Progenitor cell of endocrine pancreas (in vitro differentiated cells): ENCODE data around the gene PPAN. TPM values are rescaled to one million over a fixed set of nuclear protein-coding genes. Genes with fewer than 3 reads are reported as not detected.
A peak's percentile ranks its signal among the peaks of the same experiment; 100 is the strongest.

Experiments
- DNase-seq: peaks from one replicate; pipeline ENCODE4 v3.0.0; 2021; ENCODE audit warnings: low spot score; ENCODE audit not compliant: unreplicated experiment
- H3K27ac Mint-ChIP-seq: 2 replicates; pipeline ENCODE4 v1.8.0; 2021; ENCODE audit warnings: mild to moderate bottlenecking, moderate library complexity, mixed read lengths
- H3K27me3 Mint-ChIP-seq: 2 replicates; pipeline ENCODE4 v1.8.0; 2021; ENCODE audit warnings: mixed read lengths
- H3K36me3 Mint-ChIP-seq: 2 replicates; pipeline ENCODE4 v1.8.0; 2022; ENCODE audit warnings: mixed read lengths; ENCODE audit not compliant: insufficient read depth
- H3K4me1 Mint-ChIP-seq: 2 replicates; pipeline ENCODE4 v1.8.0; 2021; ENCODE audit warnings: low read depth, mixed read lengths
- H3K4me3 Mint-ChIP-seq: 2 replicates; pipeline ENCODE4 v1.8.0; 2021; ENCODE audit warnings: low read depth, mild to moderate bottlenecking, moderate library complexity, mixed read lengths
- H3K9me3 Mint-ChIP-seq: 2 replicates; pipeline ENCODE4 v1.8.0; 2021; ENCODE audit warnings: low read depth, mixed read lengths
- CTCF ChIP-seq: fragments of 200-600 bp; sonication (generic); IDR thresholded peaks from one replicate; pipeline ENCODE4 v1.5.0; 2021; ENCODE audit warnings: antibody characterized with exemption, mild to moderate bottlenecking; ENCODE audit not compliant: unreplicated experiment
- total RNA-seq: library from RNA; stranded (reverse); gene quantifications from 2 replicates; pipeline ENCODE4 v1.2.1, GENCODE V29; 2021

PPAN gene
- total RNA-seq, 1 donor from 2014 or later, result 51.5 TPM

- Mint-ChIP-seq H3K36me3 (peaks cover 5% of the 10 kb centered on the region), H3K4me3 (no peak overlapping the region), H3K27me3 (no peaks in the 10 kb centered on the region), H3K4me1 (peaks cover 5% of the 10 kb centered on the region), H3K9me3 (no peaks in the 10 kb centered on the region), H3K27ac (no peak overlapping the region)
- DNase-seq, result no peak
- TF ChIP-seq CTCF, result no peak
These were observed 8.7 kb downstream of the PPAN start for GRCh38 chr19:10114651-10115391.

GRCh38 chr19:10115392-10116084 lies 9.4 kb downstream of the PPAN start:
- Mint-ChIP-seq H3K9me3 (no peaks in the 10 kb centered on the region), H3K27me3 (no peaks in the 10 kb centered on the region), H3K27ac (peak overlapping the region; percentile 45), H3K4me1 (peaks cover 5% of the 10 kb centered on the region), H3K4me3 (no peak overlapping the region), H3K36me3 (peaks cover 4% of the 10 kb centered on the region)
- no peak for TF ChIP-seq CTCF
- no peak for DNase-seq

- peaks cover 1% of the 10 kb centered on the region for H3K36me3 Mint-ChIP-seq
These were observed 10.1 kb downstream of the PPAN start for GRCh38 chr19:10116085-10116865.

GRCh38 chr19:10116866-10117616 lies 10.9 kb downstream of the PPAN start:
- Mint-ChIP-seq H3K4me3 (peak overlapping the region; percentile 19), H3K27ac (no peak overlapping the region), H3K9me3 (no peaks in the 10 kb centered on the region), H3K27me3 (no peaks in the 10 kb centered on the region), H3K36me3 (peaks cover 1% of the 10 kb centered on the region), H3K4me1 (peaks cover 5% of the 10 kb centered on the region)
- TF ChIP-seq CTCF, result no peak
- no peak for DNase-seq

More at GRCh38 chr19:10116085-10116865, 10.1 kb downstream of the PPAN start:
- no peaks in the 10 kb centered on the region for H3K9me3 Mint-ChIP-seq
- H3K27me3 Mint-ChIP-seq, result no peaks in the 10 kb centered on the region
- no peak overlapping the region for H3K4me3 Mint-ChIP-seq
- no peak for DNase-seq
- H3K4me1 Mint-ChIP-seq, result peaks cover 5% of the 10 kb centered on the region
- no peak overlapping the region for H3K27ac Mint-ChIP-seq
- TF ChIP-seq CTCF, result no peak
